T-helper 1 cell treated with Interleukin-12 subunit alpha and Interleukin-12 subunit beta and Interleukin-4 antibody, amounts not matched to agents 30 μg/mL and 1 μg/mL, for 36 hours (primary cell): ENCODE results near the gene BHLHA15.

Experiments used
- H3K27ac Mint-ChIP-seq: one replicate; pipeline ENCODE4 v1.8.0; 2021; ENCODE audit warnings: mild to moderate bottlenecking, mixed read lengths
- H3K27me3 Mint-ChIP-seq: one replicate; pipeline ENCODE4 v1.8.0; 2021; ENCODE audit warnings: low read depth, mixed read lengths
- H3K36me3 Mint-ChIP-seq: one replicate; pipeline ENCODE4 v1.8.0; 2021; ENCODE audit warnings: low read depth, mixed read lengths
- H3K4me1 Mint-ChIP-seq: one replicate; pipeline ENCODE4 v1.8.0; 2021; ENCODE audit warnings: low read depth, mixed read lengths
- H3K4me3 Mint-ChIP-seq: one replicate; pipeline ENCODE4 v1.8.0; 2021; ENCODE audit warnings: mild to moderate bottlenecking, moderate library complexity, mixed read lengths
- H3K9me3 Mint-ChIP-seq: one replicate; pipeline ENCODE4 v1.8.0; 2021; ENCODE audit warnings: mixed read lengths

BHLHA15 gene

GRCh38 chr7:98223351-98223897, 12.2 kb downstream of the BHLHA15 start:
- Mint-ChIP-seq H3K27me3 (no peaks in the 10 kb centered on the region), H3K9me3 (no peaks in the 10 kb centered on the region), H3K36me3 (peaks cover 22% of the 10 kb centered on the region), H3K4me3 (no peak overlapping the region), H3K27ac (no peak overlapping the region), H3K4me1 (peaks cover 6% of the 10 kb centered on the region)

- no peaks in the 10 kb centered on the region for H3K9me3 Mint-ChIP-seq
- H3K27ac Mint-ChIP-seq: no peak overlapping the region
- H3K27me3 Mint-ChIP-seq: no peaks in the 10 kb centered on the region
- peaks cover 20% of the 10 kb centered on the region for H3K36me3 Mint-ChIP-seq
- no peak overlapping the region for H3K4me3 Mint-ChIP-seq
- H3K4me1 Mint-ChIP-seq: peaks cover 3% of the 10 kb centered on the region
Observed at GRCh38 chr7:98223898-98224700, 12.9 kb downstream of the BHLHA15 start.

- H3K27ac Mint-ChIP-seq: no peak overlapping the region
- no peaks in the 10 kb centered on the region for H3K9me3 Mint-ChIP-seq
- no peaks in the 10 kb centered on the region for H3K4me1 Mint-ChIP-seq
- H3K4me3 Mint-ChIP-seq: no peak overlapping the region
- H3K36me3 Mint-ChIP-seq: peaks cover 17% of the 10 kb centered on the region
- H3K27me3 Mint-ChIP-seq: no peaks in the 10 kb centered on the region
Observed at GRCh38 chr7:98224701-98225181, 13.5 kb downstream of the BHLHA15 start.

- Mint-ChIP-seq H3K4me1 (no peaks in the 10 kb centered on the region), H3K27ac (no peak overlapping the region), H3K27me3 (no peaks in the 10 kb centered on the region), H3K36me3 (peaks cover 17% of the 10 kb centered on the region), H3K9me3 (no peaks in the 10 kb centered on the region), H3K4me3 (no peak overlapping the region)
Observed at GRCh38 chr7:98225913-98226614, 14.8 kb downstream of the BHLHA15 start.

GRCh38 chr7:98227939-98228338, 16.7 kb downstream of the BHLHA15 start:
- H3K4me1 Mint-ChIP-seq: no peaks in the 10 kb centered on the region
- no peaks in the 10 kb centered on the region for H3K9me3 Mint-ChIP-seq
- H3K27me3 Mint-ChIP-seq: no peaks in the 10 kb centered on the region
- no peak overlapping the region for H3K4me3 Mint-ChIP-seq
- no peak overlapping the region for H3K27ac Mint-ChIP-seq
- H3K36me3 Mint-ChIP-seq: peaks cover 17% of the 10 kb centered on the region

GRCh38 chr7:98228801-98229200, 17.6 kb downstream of the BHLHA15 start:
- H3K27me3 Mint-ChIP-seq: no peaks in the 10 kb centered on the region
- no peaks in the 10 kb centered on the region for H3K4me1 Mint-ChIP-seq
- no peaks in the 10 kb centered on the region for H3K9me3 Mint-ChIP-seq
- H3K27ac Mint-ChIP-seq: no peak overlapping the region
- no peak overlapping the region for H3K4me3 Mint-ChIP-seq
- peaks cover 14% of the 10 kb centered on the region for H3K36me3 Mint-ChIP-seq

- H3K27me3 Mint-ChIP-seq: no peaks in the 10 kb centered on the region
- peaks cover 14% of the 10 kb centered on the region for H3K36me3 Mint-ChIP-seq
- H3K9me3 Mint-ChIP-seq: no peaks in the 10 kb centered on the region
- no peak overlapping the region for H3K27ac Mint-ChIP-seq
- no peak overlapping the region for H3K4me3 Mint-ChIP-seq
- no peaks in the 10 kb centered on the region for H3K4me1 Mint-ChIP-seq
Observed at GRCh38 chr7:98229441-98229840, 18.2 kb downstream of the BHLHA15 start.

GRCh38 chr7:98229991-98230745, 18.9 kb downstream of the BHLHA15 start:
- H3K9me3 Mint-ChIP-seq: no peaks in the 10 kb centered on the region
- H3K4me1 Mint-ChIP-seq: no peaks in the 10 kb centered on the region
- no peak overlapping the region for H3K27ac Mint-ChIP-seq
- H3K4me3 Mint-ChIP-seq: no peak overlapping the region
- no peaks in the 10 kb centered on the region for H3K27me3 Mint-ChIP-seq
- H3K36me3 Mint-ChIP-seq: peaks cover 15% of the 10 kb centered on the region

- Mint-ChIP-seq H3K4me3 (no peak overlapping the region), H3K4me1 (no peaks in the 10 kb centered on the region), H3K9me3 (no peaks in the 10 kb centered on the region), H3K27ac (no peak overlapping the region), H3K36me3 (peaks cover 11% of the 10 kb centered on the region), H3K27me3 (no peaks in the 10 kb centered on the region)
Observed at GRCh38 chr7:98230746-98231471, 19.7 kb downstream of the BHLHA15 start.

GRCh38 chr7:98231493-98232262, 20.4 kb downstream of the BHLHA15 start:
- Mint-ChIP-seq H3K4me1 (no peaks in the 10 kb centered on the region), H3K4me3 (no peak overlapping the region), H3K27ac (no peak overlapping the region), H3K36me3 (peaks cover 7% of the 10 kb centered on the region), H3K27me3 (no peaks in the 10 kb centered on the region), H3K9me3 (no peaks in the 10 kb centered on the region)

GRCh38 chr7:98232263-98232585, 21.0 kb downstream of the BHLHA15 start:
- H3K27me3 Mint-ChIP-seq: no peaks in the 10 kb centered on the region
- H3K4me1 Mint-ChIP-seq: no peaks in the 10 kb centered on the region
- no peak overlapping the region for H3K4me3 Mint-ChIP-seq
- no peaks in the 10 kb centered on the region for H3K9me3 Mint-ChIP-seq
- peaks cover 10% of the 10 kb centered on the region for H3K36me3 Mint-ChIP-seq
- no peak overlapping the region for H3K27ac Mint-ChIP-seq

- Mint-ChIP-seq H3K27me3 (no peaks in the 10 kb centered on the region), H3K4me1 (no peaks in the 10 kb centered on the region), H3K27ac (no peak overlapping the region), H3K4me3 (no peak overlapping the region), H3K9me3 (no peaks in the 10 kb centered on the region), H3K36me3 (peaks cover 8% of the 10 kb centered on the region)
Observed at GRCh38 chr7:98232799-98233198, 21.6 kb downstream of the BHLHA15 start.

- Mint-ChIP-seq H3K27ac (no peak overlapping the region), H3K9me3 (no peaks in the 10 kb centered on the region), H3K36me3 (peaks cover 5% of the 10 kb centered on the region)
Observed at GRCh38 chr7:98233219-98234070, 22.2 kb downstream of the BHLHA15 start.

More at GRCh38 chr7:98233219-98234070, 22.2 kb downstream of the BHLHA15 start:
- H3K4me1 Mint-ChIP-seq: no peaks in the 10 kb centered on the region
- no peaks in the 10 kb centered on the region for H3K27me3 Mint-ChIP-seq
- H3K4me3 Mint-ChIP-seq: no peak overlapping the region
